ENCODE results near the gene KIFC3.
A peak's percentile ranks its signal among the peaks of the same experiment; 100 is the strongest.

KIFC3 gene

DNA sequence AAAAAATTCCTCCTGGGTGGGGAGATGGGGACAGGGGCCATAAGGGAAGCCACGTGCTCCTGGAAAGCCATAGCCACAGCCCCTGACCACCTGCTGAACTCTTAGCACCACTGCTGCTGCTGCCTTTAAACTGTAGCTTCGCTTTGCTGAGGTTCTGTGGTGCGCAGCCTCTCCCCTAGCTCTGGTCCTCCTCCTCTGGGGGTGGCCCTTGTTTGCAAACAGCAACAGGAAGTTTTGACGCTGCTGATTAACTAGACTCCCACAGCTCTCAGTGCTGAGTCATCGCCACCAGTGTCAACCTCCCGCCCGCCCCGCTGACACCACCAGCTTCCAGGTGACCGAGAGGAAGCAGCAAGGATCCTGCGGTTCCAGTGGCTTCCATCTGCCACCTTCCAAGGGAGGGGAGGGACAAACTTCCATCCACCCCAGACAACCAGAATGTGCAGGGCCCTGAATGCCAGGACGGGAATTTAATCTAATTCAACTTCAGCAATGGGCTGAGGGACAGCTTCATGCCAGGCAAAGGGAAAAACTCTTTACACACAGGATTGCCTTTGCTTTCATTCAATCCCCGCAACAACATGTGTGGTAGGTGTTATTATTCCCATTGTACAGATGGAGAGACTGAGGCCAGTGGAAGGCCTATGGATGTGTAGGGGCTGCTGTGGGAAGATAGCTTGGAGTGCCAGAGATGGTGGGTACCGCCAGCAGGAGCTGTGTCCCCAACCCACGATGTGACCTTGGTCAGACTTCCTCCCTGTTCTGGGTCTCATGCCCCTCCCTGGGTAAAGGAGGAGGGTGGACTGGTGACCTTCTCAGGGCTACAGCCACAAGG is 8.1 kb upstream of the KIFC3 start:
- Histone ChIP-seq H3K9me3 (ENCODE audit: control insufficient read depth, insufficient read depth, low read length) (no peaks in the 10 kb centered on the region), H3K9ac (ENCODE audit: low read depth, low read length) (no peak overlapping the region), H3K4me1 (ENCODE audit: control insufficient read depth, insufficient read depth, low read length) (peaks cover 13% of the 10 kb centered on the region; the same call in 1 of the 2 replicates), H3K36me3 (ENCODE audit: control insufficient read depth, insufficient read depth, low read length) (no peaks in the 10 kb centered on the region), H3K4me3 (ENCODE audit: low read depth, low read length) (no peak overlapping the region), H3K27me3 (ENCODE audit: control insufficient read depth, insufficient read depth, low read length) (no peaks in the 10 kb centered on the region), H3K27ac (ENCODE audit: low read depth, low read length) (peak overlapping the region; percentile 88)

GRCh38 chr16:57809276-57810196 is 7.2 kb upstream of the KIFC3 start:
- H3K36me3 ChIP-seq (ENCODE audit: control insufficient read depth, insufficient read depth, low read length), result no peaks in the 10 kb centered on the region
- no peaks in the 10 kb centered on the region for H3K27me3 ChIP-seq (ENCODE audit: control insufficient read depth, insufficient read depth, low read length)
- H3K27ac ChIP-seq (ENCODE audit: low read depth, low read length), result peak overlapping the region; percentile 88
- no peaks in the 10 kb centered on the region for H3K9me3 ChIP-seq (ENCODE audit: control insufficient read depth, insufficient read depth, low read length)
- no peak overlapping the region for H3K9ac ChIP-seq (ENCODE audit: low read depth, low read length)
- no peak overlapping the region for H3K4me3 ChIP-seq (ENCODE audit: low read depth, low read length)
- H3K4me1 ChIP-seq (ENCODE audit: control insufficient read depth, insufficient read depth, low read length), result peaks cover 13% of the 10 kb centered on the region; the same call in 1 of the 2 replicates

DNA sequence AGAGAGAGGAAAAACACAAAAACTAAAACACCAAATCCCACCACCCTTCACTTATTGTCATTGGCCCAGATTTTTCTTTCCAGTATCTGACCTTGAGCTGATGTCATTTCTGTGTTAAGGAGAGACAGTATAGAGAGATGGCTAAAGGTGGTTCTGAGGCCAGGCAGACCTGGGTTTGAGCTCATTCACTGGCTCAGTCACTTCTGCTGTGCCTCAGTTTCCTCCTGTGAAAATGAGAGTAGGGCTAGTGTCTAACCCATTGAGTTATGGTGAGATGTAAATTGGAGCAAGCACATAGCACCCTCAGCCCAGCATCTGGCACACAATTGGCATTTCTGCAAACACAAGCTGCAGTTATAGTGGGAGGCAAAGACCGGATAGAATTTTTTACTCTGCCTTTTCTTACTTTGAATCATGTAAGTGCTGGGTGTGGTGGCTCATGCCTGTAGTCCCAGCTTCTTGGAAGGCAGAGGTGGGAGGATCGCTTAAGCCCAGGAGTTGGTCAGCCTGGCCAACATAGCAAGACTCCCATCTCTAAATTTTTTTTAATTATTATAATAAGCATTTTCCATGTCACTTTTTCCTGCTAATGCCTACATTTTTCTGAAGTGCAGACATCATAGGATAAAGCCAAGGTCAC is 6.4 kb upstream of the KIFC3 start:
- no peak overlapping the region for H3K4me3 ChIP-seq (ENCODE audit: low read depth, low read length)
- H3K36me3 ChIP-seq (ENCODE audit: control insufficient read depth, insufficient read depth, low read length), result no peaks in the 10 kb centered on the region

GRCh38 chr16:57807968-57808528 is 5.8 kb upstream of the KIFC3 start:
- Histone ChIP-seq H3K9me3 (ENCODE audit: control insufficient read depth, insufficient read depth, low read length) (no peaks in the 10 kb centered on the region), H3K27ac (ENCODE audit: low read depth, low read length) (no peak overlapping the region), H3K4me3 (ENCODE audit: low read depth, low read length) (no peak overlapping the region), H3K27me3 (ENCODE audit: control insufficient read depth, insufficient read depth, low read length) (no peaks in the 10 kb centered on the region), H3K4me1 (ENCODE audit: control insufficient read depth, insufficient read depth, low read length) (peaks cover 21% of the 10 kb centered on the region), H3K36me3 (ENCODE audit: control insufficient read depth, insufficient read depth, low read length) (no peaks in the 10 kb centered on the region), H3K9ac (ENCODE audit: low read depth, low read length) (no peak overlapping the region)

More for the DNA sequence above, 6.4 kb upstream of the KIFC3 start:
- Histone ChIP-seq H3K9ac (ENCODE audit: low read depth, low read length) (no peak overlapping the region), H3K4me1 (ENCODE audit: control insufficient read depth, insufficient read depth, low read length) (peaks cover 14% of the 10 kb centered on the region; the same call in 1 of the 2 replicates), H3K27me3 (ENCODE audit: control insufficient read depth, insufficient read depth, low read length) (no peaks in the 10 kb centered on the region), H3K9me3 (ENCODE audit: control insufficient read depth, insufficient read depth, low read length) (no peaks in the 10 kb centered on the region), H3K27ac (ENCODE audit: low read depth, low read length) (no peak overlapping the region)

- no peak overlapping the region for H3K9ac ChIP-seq (ENCODE audit: low read depth, low read length)
- H3K27me3 ChIP-seq (ENCODE audit: control insufficient read depth, insufficient read depth, low read length), result no peaks in the 10 kb centered on the region
- no peaks in the 10 kb centered on the region for H3K36me3 ChIP-seq (ENCODE audit: control insufficient read depth, insufficient read depth, low read length)
- H3K4me1 ChIP-seq (ENCODE audit: control insufficient read depth, insufficient read depth, low read length), result peaks cover 23% of the 10 kb centered on the region
- no peak overlapping the region for H3K27ac ChIP-seq (ENCODE audit: low read depth, low read length)
- no peak overlapping the region for H3K4me3 ChIP-seq (ENCODE audit: low read depth, low read length)
- no peaks in the 10 kb centered on the region for H3K9me3 ChIP-seq (ENCODE audit: control insufficient read depth, insufficient read depth, low read length)
Measured at GRCh38 chr16:57807252-57807967, 5.1 kb upstream of the KIFC3 start.

DNA sequence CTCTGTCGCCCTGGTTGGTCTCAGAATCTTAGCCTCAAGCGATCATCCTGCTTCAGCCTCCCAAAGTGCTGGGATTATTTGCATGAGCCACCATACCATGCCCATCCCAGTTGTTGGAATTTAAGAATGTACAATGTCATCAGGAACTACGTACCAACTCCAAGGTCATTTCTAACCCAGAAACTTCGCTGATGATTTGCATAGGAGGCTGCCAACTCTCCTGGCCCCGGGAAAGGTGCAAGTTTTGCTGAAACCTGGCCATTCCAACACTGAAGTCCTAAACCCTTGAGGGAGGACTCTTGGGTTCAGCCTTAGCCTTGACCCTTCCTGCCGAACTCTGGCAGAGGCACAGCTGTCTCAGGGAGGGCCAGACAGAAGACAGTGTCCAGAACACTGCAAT is 2.9 kb upstream of the KIFC3 start:
- peaks cover 19% of the 10 kb centered on the region; the same call in 1 of the 2 replicates for H3K27me3 ChIP-seq (ENCODE audit: control insufficient read depth, insufficient read depth, low read length)
- H3K36me3 ChIP-seq (ENCODE audit: control insufficient read depth, insufficient read depth, low read length), result no peaks in the 10 kb centered on the region
- H3K27ac ChIP-seq (ENCODE audit: low read depth, low read length), result no peak overlapping the region
- no peak overlapping the region for H3K4me3 ChIP-seq (ENCODE audit: low read depth, low read length)
- no peak overlapping the region for H3K9ac ChIP-seq (ENCODE audit: low read depth, low read length)
- H3K9me3 ChIP-seq (ENCODE audit: control insufficient read depth, insufficient read depth, low read length), result no peaks in the 10 kb centered on the region
- peaks cover 29% of the 10 kb centered on the region for H3K4me1 ChIP-seq (ENCODE audit: control insufficient read depth, insufficient read depth, low read length)

GRCh38 chr16:57804111-57804837 is 2.0 kb upstream of the KIFC3 start:
- Histone ChIP-seq H3K4me1 (ENCODE audit: control insufficient read depth, insufficient read depth, low read length) (peaks cover 28% of the 10 kb centered on the region), H3K27ac (ENCODE audit: low read depth, low read length) (no peak overlapping the region), H3K4me3 (ENCODE audit: low read depth, low read length) (no peak overlapping the region), H3K27me3 (ENCODE audit: control insufficient read depth, insufficient read depth, low read length) (peaks cover 26% of the 10 kb centered on the region), H3K9ac (ENCODE audit: low read depth, low read length) (no peak overlapping the region), H3K9me3 (ENCODE audit: control insufficient read depth, insufficient read depth, low read length) (no peaks in the 10 kb centered on the region), H3K36me3 (ENCODE audit: control insufficient read depth, insufficient read depth, low read length) (no peaks in the 10 kb centered on the region)

GRCh38 chr16:57803134-57803990 is 1.1 kb upstream of the KIFC3 start:
- Histone ChIP-seq H3K9me3 (ENCODE audit: control insufficient read depth, insufficient read depth, low read length) (no peaks in the 10 kb centered on the region), H3K9ac (ENCODE audit: low read depth, low read length) (no peak overlapping the region), H3K36me3 (ENCODE audit: control insufficient read depth, insufficient read depth, low read length) (no peaks in the 10 kb centered on the region), H3K27me3 (ENCODE audit: control insufficient read depth, insufficient read depth, low read length) (peaks cover 34% of the 10 kb centered on the region), H3K27ac (ENCODE audit: low read depth, low read length) (peak overlapping the region; percentile 69), H3K4me1 (ENCODE audit: control insufficient read depth, insufficient read depth, low read length) (peaks cover 32% of the 10 kb centered on the region), H3K4me3 (ENCODE audit: low read depth, low read length) (peak overlapping the region; percentile 66)

DNA sequence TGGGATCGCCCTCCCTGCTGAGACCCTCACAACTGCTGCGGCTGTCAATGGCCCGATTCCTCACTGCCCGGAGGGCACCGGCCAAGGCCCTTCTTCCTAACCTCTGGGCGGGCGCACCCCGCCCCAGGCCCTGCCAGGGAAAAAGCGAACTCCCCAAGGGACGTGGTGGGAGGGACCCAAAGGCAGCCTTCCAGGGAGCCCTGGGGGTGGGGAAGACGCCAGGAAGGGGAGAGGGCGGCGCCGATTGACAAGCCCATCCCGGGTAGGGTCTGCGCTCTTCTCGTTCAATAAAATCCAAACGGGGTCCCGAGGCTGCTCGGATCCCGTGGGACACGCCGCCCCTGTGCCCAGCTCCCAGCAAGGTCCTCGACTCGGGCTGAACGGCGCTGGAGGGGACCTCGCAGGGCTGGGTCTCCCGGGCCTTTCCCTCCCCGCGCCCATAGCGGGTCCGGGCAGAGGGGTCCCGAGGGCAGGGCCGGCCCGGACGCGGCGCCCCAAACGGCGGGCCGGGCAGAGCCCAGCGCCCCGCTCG is 416 bp downstream of the KIFC3 start:
- no peak overlapping the region for H3K9ac ChIP-seq (ENCODE audit: low read depth, low read length)
- no peaks in the 10 kb centered on the region for H3K9me3 ChIP-seq (ENCODE audit: control insufficient read depth, insufficient read depth, low read length)
- H3K4me3 ChIP-seq (ENCODE audit: low read depth, low read length), result peak overlapping the region; percentile 66
- peak overlapping the region; percentile 74 for H3K27ac ChIP-seq (ENCODE audit: low read depth, low read length)
- peaks cover 37% of the 10 kb centered on the region for H3K27me3 ChIP-seq (ENCODE audit: control insufficient read depth, insufficient read depth, low read length)
- H3K36me3 ChIP-seq (ENCODE audit: control insufficient read depth, insufficient read depth, low read length), result no peaks in the 10 kb centered on the region
- H3K4me1 ChIP-seq (ENCODE audit: control insufficient read depth, insufficient read depth, low read length), result peaks cover 41% of the 10 kb centered on the region
